BE2C (cell line): Measurements from ENCODE around the gene CSTF2T.
"Not testable (repeated sequence)": the region's sequence is repeated elsewhere in the genome, so short reads cannot be mapped to it uniquely, and the experiment has no call there.

ENCODE experiments used
- DNase-seq: peaks from one replicate; pipeline ENCODE4 v3.0.0-alpha.2; 2020
- H3K27me3 ChIP-seq: fragments of 250-450 bp; sonication (Bioruptor Pico); 2 replicates; pipeline ENCODE4 v1.5.1; 2020; ENCODE audit warnings: mild to moderate bottlenecking
- H3K36me3 ChIP-seq: fragments of 250-450 bp; sonication (Bioruptor Pico); 2 replicates; pipeline ENCODE4 v1.5.1; 2020; ENCODE audit warnings: mild to moderate bottlenecking
- H3K4me1 ChIP-seq: fragments of 250-450 bp; sonication (Bioruptor Pico); 2 replicates; pipeline ENCODE4 v1.5.1; 2020
- H3K4me3 ChIP-seq: 2 replicates; pipeline ENCODE4 v1.5.1; 2011; ENCODE audit warnings: low read depth, low read length
- H3K9me3 ChIP-seq: fragments of 250-450 bp; sonication (Bioruptor Pico); 2 replicates; pipeline ENCODE4 v1.5.1; 2020
- TF ChIP-seq, protein P1 (sequence below): IDR thresholded peaks from 2 replicates; pipeline ENCODE4 v1.5.1; 2012; ENCODE audit warnings: mild to moderate bottlenecking, low read depth, low read length

The CSTF2T gene

DNA sequence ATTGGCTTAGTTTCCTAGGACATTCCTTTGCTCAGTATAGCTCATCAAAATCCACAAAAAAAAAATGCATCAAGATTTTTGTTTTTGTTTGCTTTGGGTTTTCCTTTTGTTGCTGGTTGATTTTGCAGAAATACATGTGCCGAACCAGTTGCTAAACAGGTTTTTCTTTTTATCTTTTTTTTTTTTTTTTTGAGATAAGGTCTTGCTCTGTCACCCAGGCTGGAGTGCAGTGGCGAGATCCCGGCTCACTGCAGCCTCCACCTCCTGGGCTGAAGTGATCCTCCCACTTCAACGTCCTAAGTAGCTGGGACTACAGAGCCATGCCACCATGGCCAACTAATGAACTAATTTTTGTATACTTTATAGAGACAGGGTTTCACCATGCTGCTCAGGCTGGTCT, 8.3 kb downstream of the CSTF2T start:
- Histone ChIP-seq H3K4me3 (no peak overlapping the region), H3K27me3 (no peaks in the 10 kb centered on the region), H3K9me3 (no peaks in the 10 kb centered on the region), H3K36me3 (no peaks in the 10 kb centered on the region), H3K4me1 (no peaks in the 10 kb centered on the region)
- no peak for DNase-seq
- TF ChIP-seq, protein P1, sequence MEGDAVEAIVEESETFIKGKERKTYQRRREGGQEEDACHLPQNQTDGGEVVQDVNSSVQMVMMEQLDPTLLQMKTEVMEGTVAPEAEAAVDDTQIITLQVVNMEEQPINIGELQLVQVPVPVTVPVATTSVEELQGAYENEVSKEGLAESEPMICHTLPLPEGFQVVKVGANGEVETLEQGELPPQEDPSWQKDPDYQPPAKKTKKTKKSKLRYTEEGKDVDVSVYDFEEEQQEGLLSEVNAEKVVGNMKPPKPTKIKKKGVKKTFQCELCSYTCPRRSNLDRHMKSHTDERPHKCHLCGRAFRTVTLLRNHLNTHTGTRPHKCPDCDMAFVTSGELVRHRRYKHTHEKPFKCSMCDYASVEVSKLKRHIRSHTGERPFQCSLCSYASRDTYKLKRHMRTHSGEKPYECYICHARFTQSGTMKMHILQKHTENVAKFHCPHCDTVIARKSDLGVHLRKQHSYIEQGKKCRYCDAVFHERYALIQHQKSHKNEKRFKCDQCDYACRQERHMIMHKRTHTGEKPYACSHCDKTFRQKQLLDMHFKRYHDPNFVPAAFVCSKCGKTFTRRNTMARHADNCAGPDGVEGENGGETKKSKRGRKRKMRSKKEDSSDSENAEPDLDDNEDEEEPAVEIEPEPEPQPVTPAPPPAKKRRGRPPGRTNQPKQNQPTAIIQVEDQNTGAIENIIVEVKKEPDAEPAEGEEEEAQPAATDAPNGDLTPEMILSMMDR = no peak

DNA sequence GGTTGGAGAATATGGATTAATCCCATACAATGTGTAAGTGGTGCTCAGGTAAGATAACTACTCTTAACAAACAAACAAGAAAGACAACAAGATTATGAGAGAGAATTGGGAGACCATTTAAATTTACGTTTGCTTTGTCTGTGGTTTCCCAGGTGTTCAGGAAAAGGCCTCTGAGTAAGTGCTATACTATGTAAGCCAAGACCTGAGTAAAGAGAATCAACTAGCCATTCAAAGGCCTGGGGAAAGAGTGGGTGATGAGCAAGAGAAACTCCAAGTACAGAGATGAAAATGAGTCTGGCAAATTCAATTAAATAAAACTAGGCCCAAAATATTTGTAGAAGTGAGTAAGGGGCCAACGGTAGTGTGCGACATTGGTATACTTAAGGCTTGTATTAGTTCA, 9.9 kb downstream of the CSTF2T start:
- H3K4me1 ChIP-seq = no peaks in the 10 kb centered on the region
- H3K27me3 ChIP-seq = no peaks in the 10 kb centered on the region
- DNase-seq = no peak
- H3K9me3 ChIP-seq = no peaks in the 10 kb centered on the region
- no peak overlapping the region for H3K4me3 ChIP-seq
- H3K36me3 ChIP-seq = no peaks in the 10 kb centered on the region
- TF ChIP-seq, protein P1 = no peak

DNA sequence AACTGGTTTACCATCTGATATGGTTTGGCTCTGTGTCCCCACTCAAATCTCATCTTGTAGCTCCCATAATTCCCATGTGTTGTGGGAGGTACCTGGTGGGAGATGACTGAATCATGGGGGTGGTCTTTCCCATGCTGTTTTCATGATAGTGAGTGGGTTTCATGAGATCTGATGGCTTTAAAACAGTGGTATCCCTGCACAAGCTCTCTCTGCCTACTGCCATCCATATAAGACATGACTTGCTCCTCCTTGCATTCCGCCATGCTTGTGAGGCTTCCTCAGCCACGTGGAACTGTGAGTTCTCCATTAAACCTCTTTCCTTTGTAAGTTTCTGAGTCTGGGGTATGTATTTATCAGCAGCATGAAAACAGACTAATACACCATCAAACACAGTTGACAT, 10.6 kb downstream of the CSTF2T start:
- H3K27me3 ChIP-seq, H3K4me3 ChIP-seq, DNase-seq, H3K4me1 ChIP-seq, H3K9me3 ChIP-seq, H3K36me3 ChIP-seq: not testable (repeated sequence)

DNA sequence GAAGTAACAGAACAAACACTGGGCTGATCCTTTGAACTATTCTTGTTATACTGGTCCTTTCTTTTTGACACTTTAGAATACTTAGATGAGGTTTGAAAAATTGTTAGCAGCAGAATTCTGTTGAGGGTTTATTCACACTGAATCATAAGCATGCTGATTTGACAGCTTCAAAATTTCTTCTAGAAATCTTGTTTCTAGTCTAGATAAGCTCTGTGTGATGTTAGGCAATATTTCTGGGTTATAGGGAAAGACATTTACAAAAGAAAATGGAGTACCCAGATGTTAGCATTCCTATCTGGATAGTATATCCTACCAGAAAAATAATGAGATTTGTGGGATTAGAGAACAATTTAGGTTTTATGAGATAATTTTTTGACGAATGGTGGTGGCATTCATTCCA, 12.1 kb downstream of the CSTF2T start:
- no peak overlapping the region for H3K4me3 ChIP-seq
- H3K27me3 ChIP-seq = no peaks in the 10 kb centered on the region
- no peaks in the 10 kb centered on the region for H3K36me3 ChIP-seq
- TF ChIP-seq, protein P1 = no peak
- no peak for DNase-seq
- H3K4me1 ChIP-seq = no peaks in the 10 kb centered on the region
- no peaks in the 10 kb centered on the region for H3K9me3 ChIP-seq

DNA sequence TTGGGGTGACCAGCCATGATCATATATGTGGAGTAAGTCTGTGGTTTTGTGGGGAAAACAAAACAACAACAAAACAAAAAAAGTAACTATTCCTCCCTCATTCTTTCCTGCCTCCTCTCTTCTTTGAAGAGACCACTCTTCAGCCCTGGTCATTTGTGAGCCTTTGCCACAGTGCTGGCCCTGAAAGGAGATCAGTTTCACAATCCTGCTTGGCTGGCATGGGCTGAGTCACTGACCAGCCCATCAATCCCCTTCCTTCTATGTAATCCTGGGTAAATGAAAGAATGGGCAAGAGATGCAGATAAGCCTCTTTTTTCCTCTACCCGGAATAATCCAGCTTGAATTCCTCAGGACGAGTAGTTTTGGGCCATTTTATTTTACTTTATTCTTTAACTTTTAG, 13.6 kb downstream of the CSTF2T start:
- no peaks in the 10 kb centered on the region for H3K4me1 ChIP-seq
- no peaks in the 10 kb centered on the region for H3K36me3 ChIP-seq
- no peak overlapping the region for H3K4me3 ChIP-seq
- no peaks in the 10 kb centered on the region for H3K9me3 ChIP-seq
- DNase-seq = no peak
- TF ChIP-seq, protein P1 = no peak
- no peaks in the 10 kb centered on the region for H3K27me3 ChIP-seq

DNA sequence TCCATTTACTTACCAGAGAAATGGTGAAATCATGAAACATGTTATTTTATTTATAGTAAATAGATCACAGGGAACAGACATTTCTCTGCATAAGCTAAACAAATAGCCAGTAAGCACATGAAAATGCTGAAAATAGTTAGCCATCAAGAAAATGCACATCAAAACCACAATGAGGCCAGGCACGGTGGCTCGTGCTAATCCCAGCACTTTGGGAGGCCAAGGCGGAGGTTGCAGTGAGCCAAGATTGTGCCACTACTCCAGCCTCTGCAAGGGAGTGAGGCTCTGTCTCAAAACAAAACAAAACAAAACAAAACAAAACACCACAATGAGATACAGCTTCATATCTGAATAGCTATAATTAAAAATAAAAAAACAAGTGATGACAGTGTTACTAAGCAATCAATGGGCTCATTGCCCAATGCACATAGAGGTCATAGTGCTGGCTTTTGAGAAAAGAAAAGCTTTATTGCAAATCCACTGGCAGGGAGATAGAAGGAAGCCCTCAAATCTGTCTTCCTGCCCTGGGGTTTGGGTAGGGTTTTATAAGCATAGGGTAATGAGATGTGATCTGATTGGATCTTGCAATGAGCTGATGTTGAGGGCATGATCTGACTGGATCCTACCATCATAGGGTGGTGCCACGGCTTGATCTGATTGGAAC, 16.2 kb downstream of the CSTF2T start:
- TF ChIP-seq, protein P1 = no peak
- Histone ChIP-seq H3K4me1 (no peaks in the 10 kb centered on the region), H3K27me3 (no peaks in the 10 kb centered on the region), H3K4me3 (no peak overlapping the region), H3K9me3 (no peaks in the 10 kb centered on the region), H3K36me3 (no peaks in the 10 kb centered on the region)
- no peak for DNase-seq

DNA sequence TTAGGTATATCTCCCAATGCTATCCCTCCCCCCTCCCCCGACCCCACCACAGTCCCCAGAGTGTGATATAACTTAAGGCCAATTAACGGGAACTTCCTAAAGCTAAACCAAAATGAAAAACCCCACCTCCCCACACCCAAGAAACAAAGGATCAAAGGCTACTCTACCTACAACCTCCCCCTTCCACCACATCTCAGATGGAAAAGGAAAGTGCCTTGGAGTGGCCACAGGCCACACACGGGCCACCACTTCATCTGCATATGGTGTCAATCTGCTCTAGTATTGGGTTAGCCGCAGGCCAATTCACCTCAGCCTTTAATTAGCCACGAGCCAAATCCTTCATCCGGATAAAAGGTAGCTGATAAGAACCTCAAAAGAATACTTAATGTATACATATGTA, 19.6 kb downstream of the CSTF2T start:
- H3K27me3 ChIP-seq = no peaks in the 10 kb centered on the region
- no peaks in the 10 kb centered on the region for H3K36me3 ChIP-seq
- H3K9me3 ChIP-seq = no peaks in the 10 kb centered on the region
- H3K4me1 ChIP-seq = no peaks in the 10 kb centered on the region
- H3K4me3 ChIP-seq = no peak overlapping the region
- TF ChIP-seq, protein P1 = no peak
- DNase-seq = no peak
